Hematopoietic multipotent progenitor cell treated with erythropoietin and hydrocortisone succinate and interleukin-3 and kit ligand, for 17 days (in vitro differentiated cells): ENCODE results near the gene STARD13.

Source experiments
- DNase-seq: peaks from one replicate; pipeline ENCODE4 v3.0.0-alpha.2; 2015; ENCODE audit warnings: low spot score

The STARD13 gene

GRCh38 chr13:33285420-33286124 is at the start of gene STARD13:
TSS of gene STARD13 (minus strand) at chr13:33285755. CDS start at chr13:33285638, 117 bp downstream.
- DNase-seq, result no peak

- no peak for DNase-seq
Measured at GRCh38 chr13:33334831-33335230, 49.3 kb upstream of the STARD13 start.

- DNase-seq, result no peak
Measured at GRCh38 chr13:33331962-33332361, 46.4 kb upstream of the STARD13 start.

- no peak for DNase-seq
Measured at GRCh38 chr13:33330483-33330882, 44.9 kb upstream of the STARD13 start.

GRCh38 chr13:33328701-33329100 is 43.1 kb upstream of the STARD13 start:
- no peak for DNase-seq

- DNase-seq, result no peak
Measured at GRCh38 chr13:33326723-33327122, 41.2 kb upstream of the STARD13 start.

GRCh38 chr13:33326246-33326645 is 40.7 kb upstream of the STARD13 start:
- no peak for DNase-seq

- no peak for DNase-seq
Measured at GRCh38 chr13:33323801-33324510, 38.4 kb upstream of the STARD13 start.

GRCh38 chr13:33322965-33323668 is 37.6 kb upstream of the STARD13 start:
- DNase-seq, result no peak

- no peak for DNase-seq
Measured at GRCh38 chr13:33322543-33322809, 36.9 kb upstream of the STARD13 start.

GRCh38 chr13:33321686-33322542 is 36.4 kb upstream of the STARD13 start:
- no peak for DNase-seq

- DNase-seq, result no peak
Measured at GRCh38 chr13:33319859-33320258, 34.3 kb upstream of the STARD13 start.

GRCh38 chr13:33318744-33319143 is 33.2 kb upstream of the STARD13 start:
- DNase-seq, result no peak

GRCh38 chr13:33318037-33318436 is 32.5 kb upstream of the STARD13 start:
- DNase-seq, result no peak

- no peak for DNase-seq
Measured at GRCh38 chr13:33316890-33317289, 31.3 kb upstream of the STARD13 start.

- DNase-seq, result no peak
Measured at GRCh38 chr13:33313504-33313903, 27.9 kb upstream of the STARD13 start.

- no peak for DNase-seq
Measured at GRCh38 chr13:33312861-33313212, 27.3 kb upstream of the STARD13 start.

GRCh38 chr13:33312150-33312860 is 26.8 kb upstream of the STARD13 start:
- no peak for DNase-seq

GRCh38 chr13:33311040-33311439 is 25.5 kb upstream of the STARD13 start:
- DNase-seq, result no peak

GRCh38 chr13:33310245-33311038 is 24.9 kb upstream of the STARD13 start:
- no peak for DNase-seq

- DNase-seq, result no peak
Measured at GRCh38 chr13:33308863-33309262, 23.3 kb upstream of the STARD13 start.
